GDM1 (cell line): ENCODE data around the gene AKAP5.

ENCODE experiments used
- DNase-seq: peaks from one replicate; lab custom pipeline; 2025; lab: John Stamatoyannopoulos, UW

AKAP5 gene

DNA sequence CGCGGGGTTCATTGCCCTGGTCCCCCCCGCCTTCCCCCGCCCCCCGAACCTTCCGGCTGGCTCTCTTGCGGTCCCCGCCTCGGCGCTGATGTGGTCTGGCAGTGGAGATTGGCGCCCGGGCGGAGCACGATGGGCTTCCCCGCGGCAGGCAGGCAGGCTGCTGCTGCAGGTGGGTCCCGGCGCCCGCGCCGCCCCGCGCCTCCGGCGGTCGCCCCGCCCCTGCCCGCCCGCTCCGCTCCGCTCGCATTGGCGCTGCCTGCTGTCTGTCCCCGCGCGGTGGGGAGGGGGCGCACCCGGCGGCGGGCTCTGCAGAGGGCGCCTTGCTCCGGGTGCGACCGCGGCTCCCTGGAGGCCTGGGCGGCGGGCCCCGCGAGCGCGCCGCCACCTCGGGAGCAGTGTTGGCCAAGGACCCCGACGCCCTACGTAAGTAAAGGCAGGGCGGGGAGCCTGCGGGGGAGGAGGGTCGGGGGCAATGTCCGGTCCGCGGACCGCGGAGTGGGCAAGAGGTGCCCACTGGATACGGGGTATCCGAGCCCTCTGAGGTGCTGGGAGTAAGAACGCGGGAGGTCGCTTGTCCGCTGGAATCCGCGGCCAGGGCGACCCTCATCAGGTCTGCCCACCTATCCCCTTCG lies at the start of gene AKAP5:
Gene AKAP5, plus strand, starts transcription at position 309 of the 632 bp plus-strand sequence. CDS start 2,896 bp downstream, outside the sequence.
- peak; percentile 43 for DNase-seq

DNA sequence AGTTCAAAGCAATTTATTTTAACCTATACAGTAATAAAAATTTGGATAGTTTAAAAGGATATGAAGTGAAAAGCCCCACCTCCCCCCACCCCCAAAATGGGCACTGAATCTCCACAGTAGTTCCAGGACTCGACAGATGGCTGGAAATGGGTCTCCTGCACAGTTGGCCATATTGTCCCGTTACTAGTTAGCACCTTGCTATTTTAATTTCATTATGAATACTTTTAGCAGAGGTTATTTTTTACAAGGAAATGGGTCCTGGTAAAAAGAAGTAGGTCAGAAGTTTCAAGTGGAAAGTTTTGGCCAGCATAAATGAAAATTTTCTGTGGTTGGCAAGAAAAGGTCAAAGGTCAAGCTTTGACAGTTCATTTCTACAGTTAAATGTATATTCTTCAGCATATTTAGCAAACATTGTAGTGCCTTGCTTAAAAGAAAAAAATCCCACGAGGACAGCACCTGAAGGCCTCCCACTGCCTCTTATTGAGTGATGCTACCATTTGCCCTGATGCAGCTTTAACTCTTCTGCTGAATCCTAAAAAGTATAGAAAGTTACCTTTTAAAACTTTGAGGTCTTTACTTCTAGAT lies 48.9 kb upstream of the AKAP5 start:
- no peak for DNase-seq

DNA sequence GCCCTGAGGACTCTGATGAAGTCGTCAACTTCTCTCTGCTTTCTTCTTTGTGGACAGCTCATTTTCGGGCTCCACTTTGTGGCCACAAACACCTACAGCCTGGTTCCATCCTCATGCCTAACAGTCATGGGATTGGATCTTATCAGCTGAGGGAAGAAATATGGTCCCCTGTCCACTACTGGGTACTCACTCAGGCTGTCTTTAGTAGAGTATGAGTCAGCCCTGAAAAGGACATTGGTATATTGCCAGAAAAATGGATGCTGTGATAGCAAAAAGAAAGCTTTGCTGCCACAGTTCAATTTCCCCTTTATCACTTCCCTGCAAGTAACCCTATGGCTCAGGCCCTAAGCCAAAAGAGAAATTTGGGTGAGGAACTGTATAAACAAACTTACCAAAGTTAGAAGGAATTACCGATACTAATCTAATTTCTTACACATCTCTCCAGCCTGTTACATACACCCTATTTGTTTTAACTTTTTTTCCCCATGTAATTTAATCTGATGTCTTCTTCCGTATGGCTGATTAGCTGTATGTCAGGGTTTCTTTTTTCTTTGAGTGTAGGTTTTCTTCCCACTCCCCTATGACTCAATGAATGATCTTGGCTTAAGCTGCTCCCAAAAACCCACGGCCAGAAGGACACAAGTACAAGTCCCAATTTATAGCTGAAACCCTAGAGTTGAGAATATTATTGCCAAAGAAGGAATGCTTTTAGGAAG lies 48.1 kb upstream of the AKAP5 start:
- DNase-seq = no peak

- no peak for DNase-seq
These were observed 47.6 kb upstream of the AKAP5 start for GRCh38 chr14:64417771-64418125.

DNA sequence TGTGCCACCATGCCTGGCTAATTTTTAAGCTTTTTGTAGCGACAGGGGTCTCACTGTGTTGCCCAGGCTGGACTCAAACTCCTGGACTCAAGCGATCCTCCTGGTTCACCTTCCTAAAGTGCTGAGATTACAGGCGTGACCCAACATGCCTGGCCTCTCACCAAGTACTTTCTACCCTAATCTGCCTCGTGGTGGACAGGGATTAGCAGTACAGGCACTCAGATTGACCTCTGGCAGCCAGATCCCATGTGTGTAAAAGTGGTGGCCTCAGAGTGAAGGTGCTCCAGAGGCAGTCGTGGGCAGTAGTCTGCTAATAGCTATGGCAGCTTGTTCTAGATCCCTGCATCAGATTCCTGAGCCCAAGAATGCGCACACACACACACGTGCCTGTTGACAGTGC lies 46.3 kb upstream of the AKAP5 start:
- no peak for DNase-seq

GRCh38 chr14:64421166-64421565 lies 44.1 kb upstream of the AKAP5 start:
- DNase-seq = no peak

DNA sequence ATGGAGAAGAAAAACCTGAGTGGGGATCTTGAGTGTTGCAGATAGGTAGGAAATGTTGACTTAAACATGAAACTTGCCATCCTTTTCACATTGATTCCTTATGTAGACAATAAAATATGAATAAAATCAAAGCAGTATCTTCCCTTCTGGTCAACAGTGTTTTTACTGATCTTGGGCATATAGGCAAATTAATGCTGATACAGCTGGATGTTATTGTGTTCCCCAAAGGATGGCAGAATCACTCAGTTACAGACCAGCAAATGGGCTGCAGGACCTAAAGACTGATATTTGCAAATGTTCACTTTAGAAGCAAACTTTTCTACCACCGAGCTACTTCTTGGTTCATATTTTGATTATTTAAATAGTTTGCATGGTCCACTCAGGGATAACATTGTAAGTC lies 43.3 kb upstream of the AKAP5 start:
- DNase-seq = no peak

GRCh38 chr14:64422756-64423155 lies 42.5 kb upstream of the AKAP5 start:
- no peak for DNase-seq

GRCh38 chr14:64423987-64424386 lies 41.3 kb upstream of the AKAP5 start:
- DNase-seq = no peak

DNA sequence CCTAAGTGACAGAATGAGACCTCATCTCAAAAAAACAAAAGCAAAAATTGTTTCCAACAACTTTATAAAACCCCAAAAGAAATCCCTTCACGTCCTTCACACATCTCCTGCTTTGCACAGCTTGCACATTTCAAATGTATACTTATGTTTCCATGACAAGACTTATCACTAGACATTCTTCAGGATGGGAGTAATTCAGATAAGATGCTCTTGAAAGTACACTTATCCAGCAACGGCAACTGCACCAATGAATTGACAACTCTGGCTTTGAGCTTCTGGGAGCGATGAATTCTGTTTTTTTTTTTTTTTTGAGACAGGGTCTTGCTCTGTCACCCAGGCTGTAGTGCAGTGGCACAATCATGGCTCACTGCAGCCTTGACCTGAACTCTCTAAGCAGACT lies 30.8 kb upstream of the AKAP5 start:
- DNase-seq = no peak

GRCh38 chr14:64438181-64438841 lies 27.0 kb upstream of the AKAP5 start:
- no peak for DNase-seq

DNA sequence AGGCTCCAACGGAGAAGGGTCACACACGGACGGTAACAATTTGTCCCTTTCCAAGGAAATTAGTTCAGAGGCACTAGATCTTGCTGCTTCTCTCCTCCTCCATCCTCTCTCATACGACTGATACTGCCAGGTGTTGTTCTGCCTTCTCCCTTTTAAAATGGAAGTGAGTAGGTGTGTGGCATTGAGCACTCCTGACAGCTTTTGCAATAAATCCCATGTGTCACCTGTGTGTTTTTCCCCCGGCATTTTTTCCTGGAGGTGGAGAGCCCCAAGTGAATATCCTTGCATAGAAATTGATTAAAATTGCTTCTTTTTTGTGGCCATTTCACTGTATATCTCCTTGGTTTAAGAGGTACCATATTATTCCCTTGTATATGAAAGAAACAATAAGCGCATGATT lies 26.2 kb upstream of the AKAP5 start:
- DNase-seq = no peak

GRCh38 chr14:64440494-64440893 lies 24.8 kb upstream of the AKAP5 start:
- DNase-seq = no peak

GRCh38 chr14:64442300-64442988 lies 22.9 kb upstream of the AKAP5 start:
- no peak for DNase-seq

- DNase-seq = no peak
These were observed 21.2 kb upstream of the AKAP5 start for GRCh38 chr14:64444140-64444539.

DNA sequence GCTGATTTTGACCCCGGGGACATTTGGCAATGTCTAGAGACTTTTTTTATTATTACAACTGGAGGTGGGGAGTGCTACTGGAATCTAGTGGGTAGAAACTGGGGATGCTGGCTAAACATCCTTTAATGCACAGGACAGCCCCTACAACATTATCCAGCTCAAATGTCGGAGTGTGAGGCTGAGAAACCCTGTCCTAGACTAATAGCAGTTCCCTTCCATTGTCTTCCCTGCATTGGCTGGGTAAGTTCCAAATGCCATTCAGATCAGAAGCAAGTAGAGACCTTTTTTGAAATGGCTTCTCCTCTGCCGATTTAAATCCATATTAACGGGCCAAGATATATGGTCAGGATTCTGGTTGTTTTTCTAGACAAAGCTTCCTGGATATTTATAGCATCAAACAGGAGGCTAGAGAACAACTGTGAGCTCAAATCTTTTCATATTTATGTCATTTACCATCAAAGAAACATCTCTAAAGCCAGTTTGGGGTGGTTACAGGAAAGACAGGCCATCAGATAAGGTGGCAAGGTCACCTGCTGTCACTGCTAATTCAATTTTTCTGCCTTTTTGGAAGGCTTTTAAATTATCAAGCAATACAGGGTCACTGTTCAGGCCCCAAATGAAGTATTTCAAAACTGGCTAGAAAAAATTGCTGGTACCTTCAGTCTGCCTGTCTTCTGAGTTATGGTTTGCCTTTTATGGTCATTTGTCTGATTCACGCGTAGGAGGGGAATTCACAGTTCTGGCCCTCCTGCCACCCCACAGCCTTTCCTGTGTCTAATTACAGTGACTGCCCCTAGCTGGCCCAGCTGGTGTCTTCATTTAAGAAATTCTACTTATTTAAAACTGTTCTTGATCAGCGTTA lies 20.1 kb upstream of the AKAP5 start:
- no peak for DNase-seq

DNA sequence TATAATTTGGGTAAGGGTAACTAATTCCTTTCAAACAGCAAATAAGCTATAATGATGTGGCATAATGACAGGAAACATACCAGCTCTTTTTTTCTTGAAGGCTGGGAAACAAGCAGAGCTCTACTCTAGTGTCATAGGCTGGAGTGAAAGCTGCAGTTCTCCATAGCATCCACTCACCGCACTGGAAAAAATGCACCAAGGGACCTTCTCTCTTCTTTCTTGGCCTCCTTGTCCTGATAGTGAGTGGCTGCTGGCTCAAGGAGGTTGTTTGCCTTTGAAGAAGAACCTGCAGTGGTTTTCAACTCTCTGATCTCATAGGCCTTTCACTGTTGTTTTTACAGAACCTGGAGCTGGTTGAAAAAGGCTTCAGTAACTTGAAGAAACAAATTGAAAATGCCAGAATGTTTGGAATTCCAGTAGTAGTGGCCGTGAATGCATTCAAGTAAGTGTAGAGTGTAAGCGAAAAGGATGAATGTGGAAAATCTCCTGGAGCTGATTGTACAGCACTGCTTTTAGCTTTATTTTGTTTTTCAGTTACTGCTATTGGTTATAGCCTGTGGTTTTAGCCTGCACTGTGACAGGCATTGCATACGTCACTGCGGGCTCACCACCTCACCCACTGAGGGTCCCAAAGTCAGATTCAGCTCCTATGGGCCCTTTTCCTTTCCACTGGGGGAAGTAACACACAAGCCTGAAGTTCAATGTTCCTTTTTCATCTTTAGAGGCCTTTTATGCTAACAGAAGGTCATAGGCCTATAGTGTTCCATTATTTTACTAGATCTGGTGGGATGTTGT lies 17.2 kb upstream of the AKAP5 start:
- DNase-seq = no peak

DNA sequence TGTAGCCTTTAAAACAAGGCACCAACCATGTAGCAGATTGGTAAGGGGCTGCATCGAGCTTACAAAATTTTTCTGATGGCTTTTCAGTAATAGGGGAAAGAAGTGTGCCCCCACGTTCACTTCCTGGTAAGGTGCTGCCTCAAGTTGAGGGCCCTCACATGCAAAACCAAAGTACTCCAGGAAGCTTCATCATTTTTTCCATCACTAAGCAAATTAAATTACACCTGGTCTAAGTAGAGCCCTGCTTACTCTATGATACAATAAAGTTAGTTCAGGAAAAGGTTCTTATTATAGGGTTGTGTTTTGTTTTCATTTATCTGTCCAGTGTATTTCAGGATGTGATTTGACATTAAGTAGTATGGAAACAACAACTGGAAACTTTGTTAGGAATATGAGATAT lies 15.0 kb upstream of the AKAP5 start:
- DNase-seq = no peak

DNA sequence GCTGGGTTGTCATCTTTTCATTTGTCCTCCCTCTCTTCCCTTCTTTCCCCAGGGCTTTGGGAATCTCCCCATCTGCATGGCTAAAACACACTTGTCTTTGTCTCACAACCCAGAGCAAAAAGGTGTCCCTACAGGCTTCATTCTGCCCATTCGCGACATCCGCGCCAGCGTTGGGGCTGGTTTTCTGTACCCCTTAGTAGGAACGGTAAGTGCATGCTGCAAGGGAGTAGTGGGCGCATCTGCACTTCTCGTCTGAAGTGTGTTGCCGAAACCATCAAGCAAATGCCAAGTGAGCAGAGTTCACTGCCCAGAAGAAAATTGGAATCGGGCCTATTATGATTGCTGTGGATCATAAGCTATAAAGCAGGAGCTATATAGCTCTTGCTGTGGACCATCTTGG lies 10.6 kb upstream of the AKAP5 start:
- no peak for DNase-seq

GRCh38 chr14:64459405-64460136 lies 5.7 kb upstream of the AKAP5 start:
- no peak for DNase-seq
